CD4-positive, alpha-beta T cell treated with Interleukin-21 for 1 hour (primary cell): ENCODE measurements around the gene RAB15.
A peak's percentile ranks its signal among the peaks of the same experiment; 100 is the strongest.

Experiments used
- DNase-seq: peaks from one replicate; pipeline ENCODE4 v3.0.0-alpha.2; 2020

The RAB15 gene

DNA sequence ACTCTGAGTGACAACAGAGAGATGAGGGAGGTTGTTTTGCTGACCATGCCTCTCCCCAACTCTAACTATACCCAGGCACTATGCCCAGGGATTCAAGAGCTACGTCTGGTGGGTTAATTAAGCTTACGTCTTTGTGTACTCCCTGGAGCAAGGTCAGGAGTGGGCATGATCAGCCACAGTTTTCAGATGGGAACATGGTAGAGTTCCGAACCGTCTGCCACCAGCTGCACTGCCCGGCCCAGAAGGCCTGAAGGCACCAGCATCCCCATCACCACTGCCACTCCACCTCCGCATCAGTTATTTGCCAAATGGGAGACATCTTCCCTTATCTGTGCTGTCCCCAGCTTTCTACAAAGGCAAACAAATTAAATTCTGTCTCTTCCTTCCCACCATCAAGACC is 18.5 kb downstream of the RAB15 start:
- no peak for DNase-seq

DNA sequence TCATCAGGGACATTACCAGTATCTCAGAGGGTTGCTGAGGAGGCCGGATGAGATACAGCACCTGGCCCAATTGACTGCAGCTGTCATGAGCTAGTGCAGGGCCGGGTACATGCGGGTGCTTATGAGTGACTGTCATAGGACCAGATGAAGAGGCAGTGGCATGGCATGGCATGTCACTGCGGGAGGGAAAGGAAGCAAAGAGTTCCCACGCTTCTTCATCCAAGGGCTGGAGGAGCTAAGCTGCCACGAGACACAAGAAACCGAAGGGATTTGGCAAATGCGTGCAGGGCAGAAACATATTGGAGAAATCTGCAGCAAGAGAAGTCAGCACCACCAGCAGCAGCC is 18.9 kb downstream of the RAB15 start:
- no peak for DNase-seq

DNA sequence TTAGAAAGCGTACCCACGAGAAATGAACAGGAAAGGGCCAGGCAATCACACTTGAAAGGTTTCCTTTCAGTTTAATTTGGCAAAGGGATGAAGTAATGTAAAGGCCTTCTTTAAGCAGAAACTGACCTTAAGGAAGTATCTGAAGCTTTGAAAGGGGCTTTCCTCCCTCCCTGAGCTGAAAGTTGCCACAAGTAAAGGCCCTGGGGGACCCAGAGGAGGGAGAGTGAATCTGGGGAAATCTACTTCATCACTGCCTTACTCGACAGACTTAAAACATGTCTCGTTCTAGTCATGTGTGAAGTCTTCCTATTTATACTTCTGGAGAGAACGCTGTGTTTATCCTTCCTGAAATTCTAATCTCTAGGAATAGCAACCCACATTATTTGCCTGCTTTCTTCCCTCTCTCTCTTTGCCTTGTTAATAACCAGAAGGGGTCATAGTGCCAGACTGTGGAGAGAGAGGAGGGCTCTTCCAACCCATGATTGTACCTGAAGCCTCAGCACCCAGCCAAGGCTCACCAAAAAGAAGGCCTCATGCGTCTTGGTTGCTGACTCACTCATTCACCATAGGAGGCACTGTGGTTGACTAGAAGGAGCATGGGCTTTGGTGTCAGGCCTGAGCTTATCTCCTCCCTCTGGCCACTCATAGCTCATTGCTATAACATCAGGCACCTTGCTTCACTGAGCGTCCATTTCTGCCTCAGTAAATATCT is 19.4 kb downstream of the RAB15 start:
- DNase-seq = no peak

DNA sequence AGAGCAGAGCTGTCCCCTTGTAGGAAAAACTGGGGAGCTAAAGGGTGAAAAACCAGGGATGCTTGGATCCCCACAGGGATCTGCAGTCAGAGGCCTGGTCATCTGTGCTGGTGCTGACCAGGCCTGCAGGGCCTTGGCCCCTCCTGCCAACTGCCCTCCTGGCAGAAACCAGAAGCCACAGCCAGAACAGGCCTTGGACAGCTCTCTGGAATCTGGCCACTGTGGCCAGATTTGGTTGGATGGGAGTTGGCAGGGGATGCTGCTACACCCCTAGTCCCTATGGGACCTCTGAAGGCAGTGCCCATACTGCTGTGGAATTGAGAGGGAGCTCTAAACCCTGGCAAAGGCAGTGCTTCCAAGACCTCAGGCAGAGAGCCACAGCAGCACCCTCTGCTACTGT is 20.4 kb downstream of the RAB15 start:
- no peak for DNase-seq

DNA sequence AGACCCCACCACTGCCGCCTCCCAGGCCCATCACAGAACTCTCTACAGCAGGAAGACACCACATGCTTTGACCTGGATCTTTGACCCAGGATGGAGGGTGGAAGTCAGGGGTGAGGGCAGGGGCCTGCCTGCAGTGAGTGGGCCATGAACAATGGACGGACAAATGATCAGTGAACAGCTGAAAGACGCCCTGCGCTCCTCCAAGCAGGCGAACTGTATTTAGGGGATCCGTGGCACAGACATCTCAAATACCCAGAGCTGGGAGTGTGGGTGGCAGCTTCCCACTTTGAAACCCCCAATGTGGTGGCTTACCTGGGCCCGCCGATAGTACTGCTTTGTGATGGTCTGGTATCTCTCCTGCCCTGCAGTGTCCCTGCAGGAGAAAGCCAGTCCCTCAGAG is 20.8 kb downstream of the RAB15 start:
- DNase-seq = no peak

DNA sequence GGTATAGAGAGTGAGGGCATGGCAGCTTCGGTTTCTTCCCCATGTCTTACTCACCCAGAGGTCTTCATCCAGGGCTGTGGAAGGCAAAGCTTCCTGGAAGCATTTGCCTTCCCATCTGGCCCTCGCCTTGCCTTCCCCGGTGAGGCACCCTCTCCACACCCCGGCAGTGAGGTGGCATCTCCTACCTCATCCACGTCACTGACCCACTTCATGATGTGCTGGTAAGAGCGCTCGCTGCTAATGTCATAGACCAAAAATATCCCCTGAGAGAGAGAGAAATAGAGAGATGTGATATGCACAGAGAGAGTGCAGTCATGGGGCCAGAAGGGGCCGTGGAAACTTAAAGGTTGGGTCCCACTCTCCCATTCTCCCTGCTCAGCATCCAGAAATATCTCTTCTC is 21.2 kb downstream of the RAB15 start:
- DNase-seq = no peak

DNA sequence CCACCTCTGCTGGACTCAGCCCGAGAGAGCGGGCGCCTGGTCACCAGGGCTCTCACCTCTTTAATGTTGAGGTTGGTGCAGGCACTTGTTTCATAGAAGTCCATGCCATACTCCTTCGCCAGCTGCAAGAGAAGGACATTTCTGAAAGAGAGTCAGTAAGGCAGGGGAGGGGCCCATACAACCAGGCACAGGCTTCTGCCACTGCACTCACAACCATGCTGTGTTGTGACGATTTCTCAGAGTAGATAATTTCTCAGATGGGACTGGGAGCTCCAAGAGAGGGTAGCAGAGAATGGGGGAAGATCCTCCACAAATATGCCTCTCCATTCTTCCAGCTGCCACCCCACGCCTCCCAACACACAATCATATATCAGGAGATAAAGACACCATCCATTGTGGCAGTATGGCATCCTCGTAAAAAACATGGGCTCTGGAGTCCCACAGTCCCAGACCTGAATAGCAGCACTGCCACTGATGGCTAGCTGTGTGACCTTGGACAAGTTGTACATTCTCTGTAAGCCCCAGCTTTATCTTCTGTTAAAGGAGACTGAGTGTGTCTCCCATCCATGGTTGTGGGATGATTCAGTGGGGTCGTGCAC is 23.4 kb downstream of the RAB15 start:
- no peak for DNase-seq

DNA sequence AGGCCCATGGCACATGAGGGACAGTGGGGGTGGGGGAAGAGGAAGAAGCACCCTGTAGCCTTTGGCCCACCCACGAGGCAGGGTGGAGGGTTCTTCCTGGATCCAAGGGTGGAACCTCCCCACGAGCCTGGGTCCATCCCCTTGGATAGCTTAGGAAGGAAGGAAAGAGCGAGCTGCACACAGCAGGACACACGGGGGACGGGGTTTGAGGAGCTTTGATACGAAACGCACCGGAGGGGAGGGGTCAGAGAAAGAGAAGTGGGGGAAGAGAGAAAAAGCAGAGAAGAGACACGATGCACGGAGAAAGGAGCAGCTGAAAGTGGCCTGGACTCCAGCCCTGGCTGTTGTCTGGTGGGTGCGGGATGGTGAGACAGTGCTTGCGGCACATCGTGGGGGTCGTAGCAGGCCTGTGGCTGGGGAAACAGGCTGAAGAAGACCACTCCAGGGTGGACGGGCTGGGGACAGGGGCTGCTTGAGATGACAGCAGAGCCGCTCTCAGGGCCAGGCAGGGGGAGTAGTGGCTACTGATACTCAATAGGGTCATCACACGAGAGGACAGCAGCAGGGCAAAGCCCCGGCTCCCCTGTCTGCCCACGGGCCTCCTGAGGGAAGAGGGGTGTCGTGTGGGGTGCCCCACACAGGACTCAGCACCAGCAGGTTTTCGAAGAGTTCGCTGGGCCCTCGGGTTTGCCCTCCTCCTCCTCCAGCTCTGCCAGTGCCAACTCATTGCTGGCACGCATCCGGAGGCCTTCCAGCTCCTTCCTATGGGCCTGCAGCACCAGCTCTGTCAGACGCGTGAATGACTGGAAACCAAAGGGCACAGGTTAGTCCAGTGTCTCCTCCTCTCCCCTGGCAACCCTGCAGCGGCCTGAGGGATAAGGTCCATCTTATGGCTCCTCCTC is 24.2 kb downstream of the RAB15 start:
- no peak for DNase-seq

DNA sequence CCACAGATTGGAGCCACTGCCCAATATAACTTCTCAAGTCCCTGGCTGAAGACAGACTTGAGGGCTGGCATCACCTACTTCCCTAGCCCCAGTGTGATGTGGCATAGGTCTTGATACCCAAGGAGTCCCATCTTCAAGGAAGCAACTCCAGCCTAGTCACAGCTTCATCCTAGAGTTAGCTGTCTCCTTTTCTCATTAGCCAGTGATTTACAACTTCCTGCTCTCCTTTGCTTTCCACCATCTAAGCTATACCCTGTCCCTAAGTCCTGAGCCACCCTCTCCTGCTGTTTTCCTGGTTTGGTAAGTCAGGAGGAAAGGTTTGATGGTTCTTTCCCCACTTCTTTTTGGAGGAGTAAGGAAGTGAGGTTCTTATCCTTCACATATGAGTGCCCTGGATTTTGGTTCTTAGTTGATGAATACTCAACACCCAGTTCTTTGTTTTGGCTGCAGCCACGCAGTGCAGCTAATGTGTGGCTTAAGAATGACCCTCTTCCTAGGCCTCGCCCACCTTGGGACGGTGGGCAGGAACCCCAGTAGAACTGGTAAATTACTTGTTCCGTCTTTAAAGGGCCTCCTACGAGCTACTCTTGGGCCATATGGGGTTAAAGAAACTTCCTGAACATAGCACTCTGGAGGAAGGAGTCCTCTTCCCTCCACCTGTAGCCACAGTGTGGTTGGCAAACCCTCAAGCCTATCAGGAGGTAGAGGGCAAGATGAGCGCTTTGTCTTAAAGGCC is 25.7 kb downstream of the RAB15 start:
- no peak for DNase-seq

DNA sequence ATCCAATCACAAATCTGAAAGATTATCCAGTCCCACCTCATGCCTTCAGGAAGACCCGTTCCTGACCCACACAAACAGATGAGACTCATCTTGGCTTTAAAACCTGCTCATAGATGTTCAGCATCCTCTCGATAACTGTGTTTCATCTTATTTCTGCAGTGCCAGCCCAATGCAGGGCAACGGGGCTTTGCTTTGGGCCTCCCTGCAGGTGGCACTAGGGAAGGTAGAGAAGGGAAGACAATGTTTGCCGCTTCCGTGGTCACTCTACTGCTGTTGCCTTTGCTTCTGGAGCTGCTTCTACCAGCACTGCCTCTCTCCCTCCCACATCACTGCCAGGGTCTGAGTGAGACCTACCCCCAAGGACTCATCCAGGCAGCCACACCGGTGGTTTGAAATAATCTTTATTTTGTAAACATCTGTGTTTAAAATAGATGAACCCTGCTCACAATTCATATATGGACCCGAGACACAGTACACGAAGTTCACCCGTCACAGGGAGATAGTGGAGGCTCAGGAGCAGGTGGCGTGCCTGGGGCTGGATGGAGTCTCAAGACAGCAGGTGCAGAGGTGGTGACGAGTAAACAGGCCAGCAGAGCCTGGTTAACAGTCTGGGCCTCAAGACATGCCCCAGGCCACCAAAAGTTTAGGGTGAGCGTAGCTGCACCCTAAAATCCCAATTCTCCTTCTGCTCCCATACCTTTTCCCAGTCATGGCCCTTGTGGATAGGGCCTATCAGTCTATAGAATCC is 26.5 kb downstream of the RAB15 start:
- DNase-seq = no peak

DNA sequence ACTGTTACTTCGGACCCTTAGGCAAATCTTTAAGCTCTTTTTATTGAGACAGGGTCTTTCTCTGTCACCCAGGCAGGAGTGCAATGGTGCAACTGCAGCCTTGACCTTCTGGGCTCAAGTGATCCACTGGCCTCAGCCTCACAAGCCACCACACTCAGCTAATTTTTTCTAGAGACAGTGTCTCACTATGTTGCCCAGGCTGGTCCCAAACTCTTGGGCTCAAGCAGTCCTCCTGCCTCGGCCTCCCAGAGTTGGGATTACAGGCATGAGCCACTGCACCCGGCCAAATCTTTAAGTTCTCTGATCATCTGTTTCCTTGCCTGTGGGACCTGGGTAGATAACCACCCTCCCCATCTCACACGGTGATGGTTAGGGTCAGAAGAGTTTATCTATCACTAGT is 27.3 kb downstream of the RAB15 start:
- DNase-seq = no peak

DNA sequence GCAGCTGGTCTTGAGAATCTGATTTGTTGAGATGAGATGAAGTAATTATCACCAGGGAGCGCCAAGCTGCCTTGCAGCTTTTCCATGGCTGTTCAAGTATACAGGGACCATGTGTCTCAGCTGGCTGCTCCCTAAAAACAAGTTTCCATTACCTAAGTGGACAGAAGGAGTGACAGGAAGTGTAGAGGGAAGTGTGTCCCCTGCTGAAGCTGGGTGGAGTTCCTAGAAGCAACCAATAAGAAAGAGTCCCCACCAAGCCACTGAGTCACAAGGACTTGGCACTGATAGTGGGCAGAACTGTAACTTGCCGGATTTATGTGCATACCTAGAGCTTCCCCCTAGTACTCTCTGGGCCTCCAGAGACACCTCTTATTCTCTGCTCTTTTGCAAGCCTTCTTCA is 28.1 kb downstream of the RAB15 start:
- DNase-seq = no peak

DNA sequence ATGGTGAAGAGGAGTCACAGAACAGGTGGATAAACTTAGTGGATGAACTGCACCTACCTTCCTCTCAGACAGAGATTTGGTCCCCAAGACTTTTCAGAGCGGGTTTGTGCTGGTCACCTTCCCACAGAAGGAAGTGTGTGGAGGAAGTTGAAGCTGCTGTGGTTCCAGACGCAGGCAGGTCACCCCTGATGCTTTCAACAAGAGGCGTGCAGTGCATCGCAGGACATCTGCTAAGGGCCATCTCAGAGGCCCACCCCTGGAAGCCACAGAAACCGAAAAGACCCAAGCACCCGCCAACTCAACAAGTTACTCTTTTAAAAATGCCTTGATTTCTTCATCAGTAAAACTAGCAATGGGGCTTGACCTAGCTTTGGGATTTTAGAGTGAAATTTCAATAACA is 28.6 kb downstream of the RAB15 start:
- DNase-seq = no peak

DNA sequence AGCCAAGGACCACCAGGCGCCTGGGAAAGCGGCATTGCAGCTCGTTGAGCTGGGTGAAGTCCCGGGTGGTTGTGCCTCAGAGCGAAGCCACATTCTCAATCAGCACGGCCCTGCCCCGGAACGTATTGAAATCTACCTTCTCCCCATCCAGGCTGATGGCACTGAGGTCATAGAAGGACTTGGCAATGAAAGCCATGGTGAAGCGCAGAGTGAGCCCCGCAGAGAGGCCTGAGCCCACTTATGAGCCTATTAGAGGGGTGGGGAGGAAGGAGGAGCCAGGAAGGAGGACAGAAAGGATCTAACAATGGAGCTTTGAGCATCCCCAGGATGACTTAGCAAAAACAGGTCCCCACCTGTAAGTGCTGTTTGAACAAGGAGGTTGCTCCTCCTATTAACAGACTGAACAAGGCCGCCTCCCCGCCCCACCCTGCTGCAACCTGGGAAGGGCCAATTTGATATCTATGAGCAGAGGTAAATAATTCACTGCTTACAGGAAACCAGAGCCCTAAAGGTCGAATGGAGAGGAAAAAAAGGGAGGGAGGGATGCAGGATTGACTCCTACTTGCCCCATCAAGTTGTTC is 29.5 kb downstream of the RAB15 start, which contains the start of gene GPX2:
GPX2 (minus strand) TSS at position 215 of the 581 bp plus-strand sequence; CDS start at position 196, 19 bp downstream.
- DNase-seq = no peak

DNA sequence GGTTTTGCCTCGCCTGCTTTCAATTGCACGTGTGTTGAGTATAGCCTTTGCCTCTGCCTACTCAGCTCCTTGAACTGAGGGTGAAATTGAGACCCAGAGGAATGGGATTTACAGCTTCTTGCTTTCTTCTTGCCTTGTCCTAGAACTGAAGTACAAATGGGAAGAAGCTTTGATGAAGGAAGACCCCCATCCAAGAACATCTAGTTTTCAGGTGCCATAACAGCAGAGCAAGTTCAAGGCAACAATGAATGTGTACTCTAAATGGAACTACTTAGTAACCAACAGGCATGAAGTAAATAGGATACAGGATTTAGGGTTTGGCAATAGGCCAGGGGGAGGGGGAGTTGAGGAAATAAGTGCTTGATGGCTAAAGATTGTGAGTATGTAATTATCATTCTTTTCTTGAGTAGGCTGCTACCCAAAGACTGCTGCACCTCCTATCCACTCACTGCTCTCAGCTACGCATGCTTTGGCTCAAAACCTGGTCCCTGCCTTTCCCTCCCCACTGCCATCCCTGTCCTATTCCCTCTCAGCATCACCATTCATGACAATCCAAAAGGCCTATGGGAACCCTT is 31.7 kb downstream of the RAB15 start:
- no peak for DNase-seq

DNA sequence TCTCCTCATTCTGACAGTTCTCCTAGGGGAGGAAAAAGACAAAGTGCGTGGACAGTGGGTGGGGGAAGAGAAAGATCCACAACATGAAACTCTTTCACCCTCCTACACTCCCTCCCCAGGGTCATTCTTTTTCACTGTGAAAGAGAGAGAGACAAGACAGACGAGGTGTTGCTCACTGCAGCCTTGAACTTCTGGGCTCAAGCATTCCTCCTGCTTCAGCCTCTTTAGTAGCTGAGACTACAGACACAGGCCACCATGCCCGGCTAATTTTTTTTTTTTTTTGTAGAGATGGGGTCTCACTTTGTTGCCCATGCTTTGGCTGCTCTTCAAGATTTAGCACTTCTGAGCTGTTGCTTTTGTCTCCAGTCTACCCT is 32.3 kb downstream of the RAB15 start:
- no peak for DNase-seq

DNA sequence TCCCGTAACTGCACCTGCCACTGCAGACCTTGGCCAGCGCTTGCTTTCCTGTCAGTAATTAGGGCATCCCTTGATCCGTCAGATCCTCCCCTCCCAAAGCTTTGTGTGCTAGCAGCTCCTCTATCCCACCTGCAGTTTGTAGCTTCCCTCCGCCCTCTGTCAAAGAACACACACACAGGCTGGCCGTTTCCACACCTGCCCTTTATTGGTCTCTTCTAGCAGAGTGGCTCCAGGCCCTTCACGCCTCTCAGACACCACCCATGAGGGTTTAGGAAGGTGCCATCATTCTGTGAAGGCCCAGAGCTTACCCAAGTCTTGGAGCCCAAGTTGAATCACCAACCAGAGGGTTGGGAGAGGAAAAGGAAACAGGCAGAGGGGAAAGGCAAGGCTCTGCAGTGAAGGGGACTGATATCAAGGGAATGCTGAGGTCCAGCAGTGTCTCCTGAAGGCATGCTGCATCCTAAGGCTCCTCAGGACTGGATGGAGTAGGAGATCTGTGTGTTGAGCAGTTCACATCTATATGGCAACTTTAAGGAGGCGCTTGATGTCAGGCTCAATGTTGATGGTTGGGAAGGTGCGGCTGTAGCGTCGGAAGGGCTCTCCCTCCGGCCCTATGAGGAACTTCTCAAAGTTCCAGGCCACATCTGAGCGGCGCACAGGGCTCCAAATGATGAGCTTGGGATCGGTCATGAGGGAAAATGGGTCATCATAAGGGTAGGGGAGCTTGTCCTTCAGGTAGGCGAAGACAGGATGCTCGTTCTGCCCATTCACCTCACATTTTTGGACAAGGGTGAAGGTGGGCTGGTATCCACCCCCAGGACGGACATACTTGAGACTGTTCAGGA is 32.9 kb downstream of the RAB15 start:
- no peak for DNase-seq

DNA sequence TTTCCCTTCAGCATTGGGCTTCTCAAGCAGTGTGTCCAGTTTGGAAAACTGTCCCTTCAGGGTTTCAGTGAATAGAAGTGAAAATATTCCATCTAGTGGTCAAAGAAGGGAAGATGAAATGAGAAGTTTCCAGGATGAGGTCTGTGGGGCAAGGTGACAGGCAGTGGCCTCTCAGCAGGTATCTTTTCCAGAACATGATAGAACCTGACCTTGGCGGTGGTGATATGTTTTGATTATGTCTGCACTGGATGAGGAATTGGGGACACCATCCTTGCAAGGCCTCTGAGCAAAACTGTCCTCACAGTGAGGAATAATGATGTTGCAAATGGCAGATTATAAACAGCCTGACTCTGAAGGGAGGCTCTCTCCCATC is 34.3 kb downstream of the RAB15 start:
- no peak for DNase-seq

DNA sequence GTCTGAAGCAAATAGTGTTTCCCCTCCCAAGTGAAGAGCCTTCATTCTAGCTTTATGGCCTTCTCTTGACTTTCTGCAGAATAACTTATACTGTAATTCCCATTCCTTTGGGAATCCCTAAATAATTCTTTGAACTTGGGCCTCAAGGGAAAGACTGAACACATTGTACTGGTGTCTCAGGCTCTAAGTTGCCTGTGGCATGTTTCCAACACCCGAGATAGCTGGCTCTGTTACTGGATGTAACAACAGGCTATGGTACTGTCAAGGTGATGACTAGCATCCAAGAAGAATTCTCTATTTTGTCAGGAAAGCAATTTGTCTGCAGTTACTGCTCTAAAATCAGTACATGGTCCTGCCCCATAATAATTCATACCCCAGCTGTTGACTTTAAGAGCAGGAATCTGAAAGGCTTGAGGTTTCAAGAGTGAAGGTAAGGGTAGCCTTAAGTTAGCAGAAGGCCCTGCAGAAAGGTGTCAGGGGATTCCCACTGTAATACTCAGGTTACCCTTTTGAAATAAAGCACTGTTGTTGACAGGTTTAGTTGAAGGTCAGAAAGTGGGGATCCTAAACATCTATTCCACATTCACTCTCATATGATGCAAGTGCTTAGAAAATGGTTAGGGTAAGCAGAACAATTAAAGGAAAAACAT is 34.8 kb downstream of the RAB15 start:
- DNase-seq = no peak

DNA sequence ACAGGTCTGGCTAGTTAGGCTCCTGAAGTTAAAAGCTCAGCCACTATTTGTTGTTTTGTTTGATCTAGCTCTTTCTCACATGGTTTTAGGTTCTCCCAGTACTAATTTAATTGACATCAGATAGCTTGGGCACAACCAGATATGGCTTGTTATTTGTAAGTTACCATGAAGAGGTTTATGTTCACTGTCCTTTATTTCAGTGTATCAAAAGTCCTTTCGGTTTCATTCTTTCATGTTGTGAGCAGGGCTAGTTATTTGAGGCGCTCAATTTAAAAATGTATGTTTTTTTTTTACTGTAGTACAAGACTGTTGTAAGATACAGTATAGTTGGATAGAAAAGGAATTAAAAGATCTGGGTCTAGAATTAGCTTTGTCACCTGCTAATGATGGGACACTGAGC is 36.6 kb downstream of the RAB15 start:
- DNase-seq = peak; percentile 28
